NCI-H1930 (cell line): Measurements from ENCODE around the gene APOBEC3B.
"Not testable (repeated sequence)": the region's sequence is repeated elsewhere in the genome, so short reads cannot be mapped to it uniquely, and the experiment has no call there.

Source experiments
- DNase-seq, 2 experiments: peaks; one replicate each; lab custom pipeline; 2025; lab: John Stamatoyannopoulos, UW

APOBEC3B gene

DNA sequence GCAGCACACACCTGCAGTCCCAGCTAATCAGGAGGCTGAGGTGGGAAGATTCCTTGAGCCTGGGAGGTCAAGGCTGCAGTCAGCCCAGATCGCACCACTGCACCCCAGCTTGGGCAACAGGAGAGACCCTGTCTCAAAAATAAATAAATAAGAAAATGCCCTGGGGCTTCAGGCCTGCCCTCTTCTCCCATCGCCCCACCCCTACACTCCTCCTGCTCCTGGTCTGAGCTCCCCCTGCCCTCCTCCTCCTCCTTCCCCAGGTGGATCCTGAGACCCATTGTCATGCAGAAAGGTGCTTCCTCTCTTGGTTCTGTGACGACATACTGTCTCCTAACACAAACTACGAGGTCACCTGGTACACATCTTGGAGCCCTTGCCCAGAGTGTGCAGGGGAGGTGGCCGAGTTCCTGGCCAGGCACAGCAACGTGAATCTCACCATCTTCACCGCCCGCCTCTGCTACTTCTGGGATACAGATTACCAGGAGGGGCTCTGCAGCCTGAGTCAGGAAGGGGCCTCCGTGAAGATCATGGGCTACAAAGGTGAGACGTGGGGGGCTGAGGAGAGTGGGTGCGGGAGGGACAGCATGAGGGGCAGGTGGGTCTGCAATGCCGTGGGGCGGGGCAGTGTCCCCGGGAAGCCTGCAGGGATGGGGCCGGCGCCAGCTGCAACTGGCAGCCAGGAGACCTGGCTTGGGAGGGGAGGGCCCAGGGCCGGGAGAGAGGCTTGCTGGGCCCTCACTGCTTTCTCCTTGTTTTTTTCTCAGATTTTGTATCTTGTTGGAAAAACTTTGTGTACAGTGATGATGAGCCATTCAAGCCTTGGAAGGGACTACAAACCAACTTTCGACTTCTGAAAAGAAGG lies 49.5 kb downstream of the APOBEC3B start:
- DNase-seq, result not testable (repeated sequence)

DNA sequence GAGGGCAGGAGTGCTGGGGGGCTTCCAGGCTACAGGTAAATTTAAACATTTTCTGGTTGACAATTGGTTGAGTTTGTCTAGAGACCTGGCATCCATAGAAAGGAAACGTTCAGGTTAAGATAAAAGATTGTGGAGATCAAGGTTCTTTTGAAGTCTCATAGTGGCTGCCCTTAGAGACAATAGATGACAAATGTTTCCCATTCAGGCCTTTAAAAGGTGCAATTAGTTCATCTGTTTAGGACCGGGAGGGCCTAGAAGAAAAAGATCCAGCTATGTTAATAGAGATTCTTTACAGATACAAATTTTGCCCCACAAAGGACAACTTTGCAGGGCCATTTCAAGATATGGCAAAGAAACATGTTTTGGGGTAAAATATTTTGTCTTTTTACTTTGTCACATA lies 54.9 kb downstream of the APOBEC3B start:
- not testable (repeated sequence) for DNase-seq

DNA sequence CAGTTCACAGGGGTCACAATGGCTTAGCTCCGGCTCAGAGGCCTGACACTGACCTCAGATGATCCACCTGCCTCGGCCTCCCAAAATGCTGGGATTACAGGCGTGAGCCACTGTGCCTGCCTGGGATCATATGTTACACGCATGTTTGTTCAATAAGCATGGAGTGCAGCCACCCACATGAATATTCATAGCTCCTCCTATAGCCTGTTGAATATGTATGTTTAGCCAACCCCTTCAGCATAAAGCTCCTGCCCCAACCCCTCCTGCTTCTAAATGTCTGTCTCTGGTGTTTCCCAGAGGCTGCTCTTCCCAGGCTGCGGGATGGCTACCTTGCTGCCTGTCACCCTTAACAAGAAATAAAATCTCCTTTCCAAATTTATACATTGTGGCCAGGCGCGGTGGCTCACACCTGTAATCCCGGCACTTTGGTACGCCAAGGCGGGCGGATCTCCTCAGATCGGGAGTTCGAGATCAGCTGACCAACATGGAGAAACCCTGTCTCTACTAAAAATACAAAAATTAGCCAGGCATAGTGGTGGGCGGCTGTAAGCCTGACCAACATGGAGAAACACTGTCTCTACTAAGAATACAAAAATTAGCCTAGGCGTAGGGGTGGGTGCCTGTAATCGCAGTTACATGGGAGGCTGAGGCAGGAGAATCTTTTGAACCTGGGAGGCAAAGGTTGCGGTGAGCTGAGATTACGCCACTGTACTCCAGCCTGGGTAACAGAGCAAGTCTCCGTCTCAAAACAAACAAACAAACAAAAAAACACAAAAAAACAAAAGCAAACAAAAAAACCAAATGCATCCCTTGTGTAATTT lies 57.4 kb downstream of the APOBEC3B start:
- no peak for DNase-seq

DNA sequence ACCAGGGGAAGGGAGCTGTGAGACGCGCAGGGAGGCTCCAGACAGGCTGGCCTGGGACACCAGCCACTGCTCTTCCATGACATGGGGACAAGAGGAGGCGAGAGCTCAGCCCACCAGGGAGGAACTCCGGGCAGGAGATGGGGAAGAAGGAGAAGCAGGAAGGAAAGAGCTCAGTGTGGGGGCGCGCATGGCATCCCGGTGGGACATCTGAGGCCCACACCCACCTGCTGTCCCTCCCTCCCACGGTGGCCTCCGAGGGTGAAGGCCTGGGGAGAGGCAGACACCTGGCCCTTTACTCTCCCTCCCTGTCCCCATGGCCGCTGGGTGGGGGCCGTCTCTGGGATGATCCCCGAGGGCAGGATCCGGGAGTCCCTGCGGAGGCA lies 58.0 kb downstream of the APOBEC3B start:
- not testable (repeated sequence) for DNase-seq

DNA sequence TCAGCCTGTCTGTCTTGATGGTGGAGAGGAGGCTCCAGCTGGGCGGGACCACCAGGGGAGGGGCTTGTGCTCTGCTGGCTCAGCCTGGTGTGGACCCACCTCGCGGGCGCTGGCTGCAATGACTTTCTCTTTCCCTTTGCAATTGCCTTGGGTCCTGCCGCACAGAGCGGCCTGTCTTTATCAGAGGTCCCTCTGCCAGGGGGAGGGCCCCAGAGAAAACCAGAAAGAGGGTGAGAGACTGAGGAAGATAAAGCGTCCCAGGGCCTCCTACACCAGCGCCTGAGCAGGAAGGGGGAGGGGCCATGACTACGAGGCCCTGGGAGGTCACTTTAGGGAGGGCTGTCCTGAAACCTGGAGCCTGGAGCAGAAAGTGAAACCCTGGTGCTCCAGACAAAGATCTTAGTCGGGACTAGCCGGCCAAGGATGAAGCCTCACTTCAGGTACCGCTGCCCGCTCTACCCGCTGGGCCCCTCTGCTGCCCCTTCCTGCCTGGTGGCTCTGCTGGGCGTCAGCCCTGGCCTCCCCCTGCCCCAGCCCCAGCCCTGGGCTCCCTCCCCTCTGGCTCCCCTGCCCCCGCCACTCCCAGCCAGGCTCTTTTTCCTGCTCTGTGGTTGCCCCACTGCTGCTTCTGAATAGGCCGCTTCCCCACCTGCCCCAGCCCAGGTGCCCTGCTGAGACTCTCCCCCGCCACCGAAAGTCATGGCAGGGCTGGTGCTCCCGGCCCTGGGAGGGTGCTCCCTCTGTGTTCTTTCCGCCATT lies 58.6 kb downstream of the APOBEC3B start, which contains the start of gene APOBEC3F:
Gene APOBEC3F (plus strand): TSS at position 327 of the 759 bp plus-strand sequence. CDS start 97 bp downstream, at position 424.
- DNase-seq, result not testable (repeated sequence)

DNA sequence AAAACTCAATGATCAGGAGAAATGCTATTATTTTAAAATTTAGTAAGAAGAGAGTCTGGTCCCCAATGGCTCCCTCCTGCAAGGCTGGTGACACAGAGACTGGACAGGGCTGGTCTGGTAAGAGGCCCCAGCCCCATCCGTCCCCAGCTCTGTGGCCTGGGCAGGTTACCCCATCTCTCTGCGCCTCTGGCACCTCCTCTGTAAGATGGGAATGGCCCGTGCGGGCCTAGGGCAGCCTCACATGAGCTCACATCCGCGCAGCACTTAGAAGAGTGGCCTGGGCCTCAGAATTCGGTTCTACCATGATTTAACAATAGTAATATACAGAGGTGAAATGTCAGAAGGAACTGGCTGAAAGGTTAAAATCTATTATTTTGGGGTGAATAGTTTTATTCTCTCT lies 59.8 kb downstream of the APOBEC3B start:
- DNase-seq, result no peak
